DOHH2 (cell line): ENCODE data around the gene UMAD1.

Experiments used
- H3F3A ChIP-seq: fragments of 200-600 bp; sonication (generic), shearing (Covaris generic); 2 replicates; pipeline ENCODE4 v1.6.0; 2016; ENCODE audit warnings: antibody characterized with exemption, mild to moderate bottlenecking; ENCODE audit not compliant: control insufficient read depth, insufficient read depth
- H3K27ac ChIP-seq: fragments of 200-600 bp; sonication (generic); 2 replicates; pipeline ENCODE4 v1.5.1; 2014; ENCODE audit warnings: low read depth, mild to moderate bottlenecking, low read length, moderate library complexity
- H3K27me3 ChIP-seq: fragments of 200-600 bp; sonication (generic); 2 replicates; pipeline ENCODE4 v1.6.1; 2014; ENCODE audit warnings: mild to moderate bottlenecking, low read length, mixed read lengths; ENCODE audit not compliant: control insufficient read depth
- H3K36me3 ChIP-seq: fragments of 200-600 bp; sonication (generic); 2 replicates; pipeline ENCODE4 v1.6.1; 2014; ENCODE audit warnings: mild to moderate bottlenecking, low read length, moderate library complexity, mixed read lengths; ENCODE audit not compliant: control insufficient read depth
- H3K4me1 ChIP-seq: fragments of 200-600 bp; sonication (generic); 2 replicates; pipeline ENCODE4 v1.6.1; 2014; ENCODE audit warnings: mild to moderate bottlenecking, low read length, mixed read lengths; ENCODE audit not compliant: control insufficient read depth
- H3K4me2 ChIP-seq: fragments of 200-600 bp; sonication (generic); 2 replicates; pipeline ENCODE4 v1.6.0; 2014; ENCODE audit warnings: mild to moderate bottlenecking, low read length, moderate library complexity
- H3K4me3 ChIP-seq: fragments of 200-600 bp; sonication (generic); 2 replicates; pipeline ENCODE4 v1.5.1; 2014; ENCODE audit warnings: mild to moderate bottlenecking, low read length, mixed read lengths
- H3K79me2 ChIP-seq: fragments of 200-600 bp; sonication (generic); 2 replicates; pipeline ENCODE4 v1.6.1; 2014; ENCODE audit warnings: mild to moderate bottlenecking, low read length, mixed read lengths; ENCODE audit not compliant: control insufficient read depth
- H3K9me2 ChIP-seq: fragments of 200-600 bp; sonication (generic); replicated peaks from 2 replicates; pipeline ENCODE4 v1.6.1; 2014; ENCODE audit warnings: mild to moderate bottlenecking, low read length, mixed read lengths; ENCODE audit not compliant: control insufficient read depth
- H3K9me3 ChIP-seq: fragments of 200-600 bp; sonication (generic); 2 replicates; pipeline ENCODE4 v1.6.1; 2014; ENCODE audit warnings: antibody characterized with exemption, low read length, mixed read lengths; ENCODE audit not compliant: control insufficient read depth, insufficient read depth
- H4K20me1 ChIP-seq: fragments of 200-600 bp; sonication (generic); 2 replicates; pipeline ENCODE4 v1.6.0; 2014; ENCODE audit warnings: low read depth, mild to moderate bottlenecking, antibody characterized with exemption, low read length, moderate library complexity; ENCODE audit not compliant: control insufficient read depth, insufficient read depth
- EZH2phosphoT487 ChIP-seq: fragments of 200-600 bp; sonication (generic); IDR thresholded peaks from 2 replicates; pipeline ENCODE4 v1.6.1; 2017; ENCODE audit warnings: borderline replicate concordance, mild to moderate bottlenecking, antibody characterized with exemption, low read length, moderate library complexity, mixed read lengths
- TF ChIP-seq, protein P1 (sequence below): fragments of 200-600 bp; sonication (generic); IDR thresholded peaks from one replicate; pipeline ENCODE4 v1.5.1; 2014; ENCODE audit warnings: antibody characterized with exemption, mild to moderate bottlenecking, low read depth, low read length; ENCODE audit not compliant: poor library complexity, severe bottlenecking

The UMAD1 gene

DNA sequence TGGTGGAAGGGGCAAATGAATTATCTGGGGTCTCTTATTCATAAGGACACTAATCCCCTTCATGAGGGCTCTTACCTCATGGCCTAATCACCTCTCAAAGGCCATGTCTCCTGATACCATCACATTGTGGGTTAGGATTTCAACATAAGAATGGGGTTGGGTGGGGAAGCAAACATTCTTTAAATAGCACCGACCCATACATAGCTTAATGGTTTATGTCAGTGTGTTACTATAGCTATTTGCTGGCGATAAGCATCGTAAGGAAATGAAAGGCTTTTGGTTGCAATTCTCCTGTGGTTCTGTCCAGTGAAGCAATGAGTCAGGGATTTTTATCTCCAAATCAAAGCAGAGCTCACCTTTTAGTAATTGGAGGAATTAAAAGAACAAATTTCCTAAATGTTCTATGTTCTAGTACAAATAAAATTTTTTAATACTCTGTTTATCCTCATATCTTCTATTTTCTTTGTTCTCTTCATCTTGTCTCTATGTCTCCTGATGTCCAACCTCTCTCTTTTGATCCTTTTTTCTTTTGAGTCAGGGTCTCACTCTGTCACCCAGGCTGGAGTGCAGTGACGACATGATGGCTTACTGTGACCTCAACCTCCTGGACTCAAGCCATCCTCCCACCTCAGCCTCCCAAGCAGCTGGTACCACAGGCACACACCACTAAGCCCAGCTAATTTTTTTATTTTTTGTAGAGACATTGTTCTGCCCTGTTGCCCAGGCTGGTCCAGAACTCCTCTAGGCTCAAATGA lies 271.0 kb downstream of the UMAD1 start:
- Histone ChIP-seq H3K9me2 (no peaks in the 10 kb centered on the region), H3K4me2 (no peak overlapping the region), H3F3A (peaks cover 3% of the 10 kb centered on the region; the same call in 1 of the 2 replicates), H3K27me3 (no peaks in the 10 kb centered on the region), H4K20me1 (no peaks in the 10 kb centered on the region), H3K4me1 (0 out of 2 replicates have a peak, but pooled peaks cover 3% of the 10 kb centered on the region), H3K27ac (no peak overlapping the region), H3K9me3 (peaks cover 6% of the 10 kb centered on the region), H3K36me3 (no peaks in the 10 kb centered on the region), H3K4me3 (no peak overlapping the region), H3K79me2 (no peaks in the 10 kb centered on the region)
- TF ChIP-seq EZH2phosphoT487: no peak
- TF ChIP-seq, protein P1, sequence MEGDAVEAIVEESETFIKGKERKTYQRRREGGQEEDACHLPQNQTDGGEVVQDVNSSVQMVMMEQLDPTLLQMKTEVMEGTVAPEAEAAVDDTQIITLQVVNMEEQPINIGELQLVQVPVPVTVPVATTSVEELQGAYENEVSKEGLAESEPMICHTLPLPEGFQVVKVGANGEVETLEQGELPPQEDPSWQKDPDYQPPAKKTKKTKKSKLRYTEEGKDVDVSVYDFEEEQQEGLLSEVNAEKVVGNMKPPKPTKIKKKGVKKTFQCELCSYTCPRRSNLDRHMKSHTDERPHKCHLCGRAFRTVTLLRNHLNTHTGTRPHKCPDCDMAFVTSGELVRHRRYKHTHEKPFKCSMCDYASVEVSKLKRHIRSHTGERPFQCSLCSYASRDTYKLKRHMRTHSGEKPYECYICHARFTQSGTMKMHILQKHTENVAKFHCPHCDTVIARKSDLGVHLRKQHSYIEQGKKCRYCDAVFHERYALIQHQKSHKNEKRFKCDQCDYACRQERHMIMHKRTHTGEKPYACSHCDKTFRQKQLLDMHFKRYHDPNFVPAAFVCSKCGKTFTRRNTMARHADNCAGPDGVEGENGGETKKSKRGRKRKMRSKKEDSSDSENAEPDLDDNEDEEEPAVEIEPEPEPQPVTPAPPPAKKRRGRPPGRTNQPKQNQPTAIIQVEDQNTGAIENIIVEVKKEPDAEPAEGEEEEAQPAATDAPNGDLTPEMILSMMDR: no peak

DNA sequence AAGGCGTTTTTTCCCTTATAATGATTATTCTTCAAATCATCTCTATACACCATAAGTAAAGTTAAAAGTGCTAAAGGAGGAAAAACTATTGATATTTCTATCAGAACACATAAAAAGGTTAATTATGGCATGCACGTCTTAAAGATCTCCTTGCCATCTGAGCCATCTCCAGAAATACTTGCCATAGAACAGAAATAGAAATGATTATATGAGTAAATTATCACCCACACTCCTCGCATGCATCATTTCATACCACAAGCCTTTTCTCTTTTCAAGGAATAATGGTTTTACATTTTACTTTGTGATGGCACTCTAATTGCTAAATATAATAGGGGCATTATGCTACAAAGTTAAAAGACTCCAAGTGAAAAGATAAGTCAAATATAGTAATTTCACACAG lies 272.4 kb downstream of the UMAD1 start:
- Histone ChIP-seq H3K36me3 (no peaks in the 10 kb centered on the region), H3K27me3 (no peaks in the 10 kb centered on the region), H3K9me3 (no peaks in the 10 kb centered on the region), H3K4me1 (0 out of 2 replicates have a peak, but pooled peaks cover 2% of the 10 kb centered on the region), H3F3A (no peaks in the 10 kb centered on the region), H3K9me2 (no peaks in the 10 kb centered on the region), H3K79me2 (no peaks in the 10 kb centered on the region), H3K27ac (no peak overlapping the region), H4K20me1 (no peaks in the 10 kb centered on the region), H3K4me3 (no peak overlapping the region), H3K4me2 (no peak overlapping the region)
- TF ChIP-seq, protein P1: no peak
- TF ChIP-seq EZH2phosphoT487: no peak

- Histone ChIP-seq H3K9me3 (no peaks in the 10 kb centered on the region), H3K36me3 (no peaks in the 10 kb centered on the region), H3K27ac (no peak overlapping the region), H3K27me3 (no peaks in the 10 kb centered on the region), H3K4me2 (no peak overlapping the region), H3F3A (no peaks in the 10 kb centered on the region), H3K9me2 (no peaks in the 10 kb centered on the region), H3K4me1 (peaks cover 5% of the 10 kb centered on the region), H3K4me3 (no peak overlapping the region), H3K79me2 (no peaks in the 10 kb centered on the region), H4K20me1 (no peaks in the 10 kb centered on the region)
- TF ChIP-seq, protein P1: no peak
- TF ChIP-seq EZH2phosphoT487: no peak
Measured at GRCh38 chr7:7913504-7913903, 273.0 kb downstream of the UMAD1 start.
